Loucy (cell line): ENCODE data around the gene LMTK3.

Experiments used
- H2AFZ ChIP-seq: fragments of 200-600 bp; sonication (generic); 2 replicates; pipeline ENCODE4 v1.6.0; 2016; ENCODE audit warnings: antibody characterized with exemption, mild to moderate bottlenecking, low read length, moderate library complexity
- H3F3A ChIP-seq: fragments of 200-600 bp; 2 replicates; pipeline ENCODE4 v1.6.0; 2016; ENCODE audit warnings: antibody characterized with exemption, low read depth, mild to moderate bottlenecking
- H3K27me3 ChIP-seq: fragments of 200-600 bp; sonication (generic); 2 replicates; pipeline ENCODE4 v1.6.1; 2014; ENCODE audit warnings: low read length, mild to moderate bottlenecking; ENCODE audit not compliant: insufficient read depth, poor library complexity, severe bottlenecking
- H3K36me3 ChIP-seq: fragments of 200-600 bp; sonication (generic); 2 replicates; pipeline ENCODE4 v1.6.1; 2016; ENCODE audit warnings: low read length; ENCODE audit not compliant: insufficient read depth
- H3K4me1 ChIP-seq: fragments of 200-600 bp; sonication (generic); 2 replicates; pipeline ENCODE4 v1.5.1; 2014; ENCODE audit warnings: low read length, mild to moderate bottlenecking; ENCODE audit not compliant: insufficient read depth, poor library complexity, severe bottlenecking
- H3K4me2 ChIP-seq: fragments of 200-600 bp; sonication (generic); 2 replicates; pipeline ENCODE4 v1.6.0; 2014; ENCODE audit warnings: antibody characterized with exemption, low read length, low read depth, mild to moderate bottlenecking; ENCODE audit not compliant: poor library complexity, severe bottlenecking
- H3K4me3 ChIP-seq: fragments of 200-600 bp; sonication (generic); 2 replicates; pipeline ENCODE4 v1.5.1; 2014; ENCODE audit warnings: low read length, mild to moderate bottlenecking, mixed read lengths; ENCODE audit not compliant: poor library complexity, severe bottlenecking
- H3K79me2 ChIP-seq: fragments of 200-600 bp; sonication (generic); 2 replicates; pipeline ENCODE4 v1.6.1; 2014; ENCODE audit warnings: low read length; ENCODE audit not compliant: insufficient read depth
- H3K9ac ChIP-seq: fragments of 200-600 bp; sonication (generic); 2 replicates; pipeline ENCODE4 v1.6.0; 2014; ENCODE audit warnings: mild to moderate bottlenecking, low read depth, low read length, moderate library complexity; ENCODE audit not compliant: poor library complexity, severe bottlenecking
- H3K9me2 ChIP-seq: fragments of 200-600 bp; sonication (generic); replicated peaks from 2 replicates; pipeline ENCODE4 v1.6.1; 2016; ENCODE audit warnings: low read depth, low read length, mixed read lengths
- H3K9me3 ChIP-seq: fragments of 200-600 bp; sonication (generic); 2 replicates; pipeline ENCODE4 v1.6.1; 2014; ENCODE audit warnings: mild to moderate bottlenecking, antibody characterized with exemption, low read length, low read depth; ENCODE audit not compliant: insufficient read depth
- H4K20me1 ChIP-seq: fragments of 200-600 bp; sonication (generic); 2 replicates; pipeline ENCODE4 v1.6.0; 2014; ENCODE audit warnings: antibody characterized with exemption, low read length, mild to moderate bottlenecking; ENCODE audit not compliant: insufficient read depth, poor library complexity, severe bottlenecking
- CTCF ChIP-seq: fragments of 200-600 bp; sonication (generic); conservative IDR thresholded peaks from 2 replicates; pipeline ENCODE4 v1.5.1; 2014; ENCODE audit warnings: mild to moderate bottlenecking, antibody characterized with exemption, low read length
- EZH2phosphoT487 ChIP-seq: fragments of 200-600 bp; IDR thresholded peaks from 2 replicates; pipeline ENCODE4 v1.6.1; 2018; ENCODE audit warnings: antibody characterized with exemption, mild to moderate bottlenecking, moderate library complexity, borderline replicate concordance

Gene LMTK3

GRCh38 chr19:48477067-48477685 is 34.5 kb downstream of the LMTK3 start:
- no peak for TF ChIP-seq EZH2phosphoT487
- no peak for TF ChIP-seq CTCF
- Histone ChIP-seq H3K36me3 (peaks cover 50% of the 10 kb centered on the region; the same call in 1 of the 2 replicates), H3K9ac (no peak overlapping the region), H3K4me1 (no peaks in the 10 kb centered on the region), H4K20me1 (peaks cover 9% of the 10 kb centered on the region), H3K79me2 (peaks cover 14% of the 10 kb centered on the region; the same call in 1 of the 2 replicates), H3K27me3 (no peaks in the 10 kb centered on the region), H3F3A (no peaks in the 10 kb centered on the region; the same call in 1 of the 2 replicates), H3K4me3 (no peak overlapping the region), H2AFZ (no peak overlapping the region), H3K9me2 (no peaks in the 10 kb centered on the region), H3K4me2 (no peak overlapping the region), H3K9me3 (no peaks in the 10 kb centered on the region)

GRCh38 chr19:48476176-48476575 is 35.5 kb downstream of the LMTK3 start:
- peaks cover 60% of the 10 kb centered on the region; the same call in 1 of the 2 replicates for H3K36me3 ChIP-seq

GRCh38 chr19:48475369-48476068 is 36.1 kb downstream of the LMTK3 start:
- Histone ChIP-seq H3K9ac (no peak overlapping the region), H2AFZ (no peak overlapping the region), H3K27me3 (no peaks in the 10 kb centered on the region), H3K4me3 (no peak overlapping the region), H3K9me2 (no peaks in the 10 kb centered on the region), H3F3A (no peaks in the 10 kb centered on the region), H3K4me2 (no peak overlapping the region), H3K4me1 (peaks cover 5% of the 10 kb centered on the region), H4K20me1 (peaks cover 24% of the 10 kb centered on the region), H3K9me3 (no peaks in the 10 kb centered on the region), H3K36me3 (peaks cover 66% of the 10 kb centered on the region; the same call in 1 of the 2 replicates), H3K79me2 (peaks cover 31% of the 10 kb centered on the region)
- no peak for TF ChIP-seq CTCF
- TF ChIP-seq EZH2phosphoT487: no peak

More at GRCh38 chr19:48476176-48476575, 35.5 kb downstream of the LMTK3 start:
- no peak overlapping the region for H3K4me2 ChIP-seq
- no peak overlapping the region for H2AFZ ChIP-seq
- H3K79me2 ChIP-seq: peaks cover 24% of the 10 kb centered on the region; the same call in 1 of the 2 replicates
- peaks cover 17% of the 10 kb centered on the region for H4K20me1 ChIP-seq
- no peaks in the 10 kb centered on the region for H3K4me1 ChIP-seq
- H3K9ac ChIP-seq: no peak overlapping the region
- no peak overlapping the region for H3K4me3 ChIP-seq
- no peaks in the 10 kb centered on the region for H3K9me3 ChIP-seq
- H3K9me2 ChIP-seq: no peaks in the 10 kb centered on the region
- no peaks in the 10 kb centered on the region; the same call in 1 of the 2 replicates for H3F3A ChIP-seq
- no peaks in the 10 kb centered on the region for H3K27me3 ChIP-seq
- TF ChIP-seq CTCF: no peak
